EH (cell line): Measurements from ENCODE around the gene ARHGAP30.
"Not testable (repeated sequence)": the region's sequence is repeated elsewhere in the genome, so short reads cannot be mapped to it uniquely, and the experiment has no call there.

Experiments
- DNase-seq: peaks from one replicate; pipeline ENCODE4 v3.0.0-alpha.2; 2015; ENCODE audit warnings: low read depth

Gene ARHGAP30

GRCh38 chr1:161069731-161070270 lies at the start of gene ARHGAP30:
Gene ARHGAP30 (minus strand): TSS chr1:161069891. CDS start chr1:161069624, 267 bp downstream.
- no peak for DNase-seq

- DNase-seq, result peak; percentile 83
Observed at GRCh38 chr1:161117759-161118581, 48.3 kb upstream of the ARHGAP30 start, which contains the start of the genes NIT1 and PFDN2. Gene NIT1 (plus strand): TSS chr1:161118105. CDS start chr1:161118177, 72 bp downstream. Gene PFDN2 (minus strand): TSS chr1:161118037. CDS start chr1:161118026, 11 bp downstream.

GRCh38 chr1:161115961-161116360 lies 46.3 kb upstream of the ARHGAP30 start:
- DNase-seq, result not testable (repeated sequence)

- peak; percentile 74 for DNase-seq
Observed at GRCh38 chr1:161115132-161115711, 45.5 kb upstream of the ARHGAP30 start.

- DNase-seq, result no peak
Observed at GRCh38 chr1:161114556-161114955, 44.9 kb upstream of the ARHGAP30 start.

- DNase-seq, result no peak
Observed at GRCh38 chr1:161113915-161114314, 44.2 kb upstream of the ARHGAP30 start.

- no peak for DNase-seq
Observed at GRCh38 chr1:161111527-161111926, 41.8 kb upstream of the ARHGAP30 start.

GRCh38 chr1:161111117-161111516 lies 41.4 kb upstream of the ARHGAP30 start:
- DNase-seq, result no peak

- no peak for DNase-seq
Observed at GRCh38 chr1:161106431-161106830, 36.7 kb upstream of the ARHGAP30 start.

- DNase-seq, result no peak
Observed at GRCh38 chr1:161100556-161100955, 30.9 kb upstream of the ARHGAP30 start.

GRCh38 chr1:161099090-161099802 lies 29.6 kb upstream of the ARHGAP30 start:
- DNase-seq, result no peak

- DNase-seq, result peak; percentile 72
Observed at GRCh38 chr1:161098210-161099068, 28.7 kb upstream of the ARHGAP30 start, which contains the start of gene KLHDC9. Gene KLHDC9 (plus strand): TSS chr1:161098361. CDS start chr1:161098536, 175 bp downstream.

GRCh38 chr1:161096530-161096929 lies 26.8 kb upstream of the ARHGAP30 start:
- no peak for DNase-seq

- DNase-seq, result no peak
Observed at GRCh38 chr1:161096015-161096414, 26.3 kb upstream of the ARHGAP30 start.

- no peak for DNase-seq
Observed at GRCh38 chr1:161095230-161095629, 25.5 kb upstream of the ARHGAP30 start.

- no peak for DNase-seq
Observed at GRCh38 chr1:161094481-161094880, 24.8 kb upstream of the ARHGAP30 start.

- peak; percentile 52 for DNase-seq
Observed at GRCh38 chr1:161092621-161093028, 22.9 kb upstream of the ARHGAP30 start.

GRCh38 chr1:161091796-161092507 lies 22.3 kb upstream of the ARHGAP30 start:
- peak; percentile 32 for DNase-seq

GRCh38 chr1:161091093-161091492 lies 21.4 kb upstream of the ARHGAP30 start:
- no peak for DNase-seq

GRCh38 chr1:161090617-161091016 lies 20.9 kb upstream of the ARHGAP30 start:
- no peak for DNase-seq

GRCh38 chr1:161089938-161090337 lies 20.2 kb upstream of the ARHGAP30 start:
- no peak for DNase-seq
